A204.1 (cell line): ENCODE data around the gene KRTAP9-8.
"Not testable (repeated sequence)": the region's sequence is repeated elsewhere in the genome, so short reads cannot be mapped to it uniquely, and the experiment has no call there.

ENCODE experiments used
- FAIRE-seq: peaks from 2 replicates; lab custom pipeline; 2012; peaks lifted over from hg19 to GRCh38; lab: Jason Lieb, UNC

KRTAP9-8 gene

GRCh38 chr17:41237949-41238437 lies at the start of gene KRTAP9-8:
Gene KRTAP9-8 (plus strand): TSS chr17:41237999. CDS start chr17:41238052, 53 bp downstream.
- not testable (repeated sequence) for FAIRE-seq

- FAIRE-seq: not testable (repeated sequence)
Observed at GRCh38 chr17:41189837-41190318, 47.9 kb upstream of the KRTAP9-8 start, which contains the start of gene KRTAP9-1. Gene KRTAP9-1 (plus strand): TSS chr17:41189887. CDS start chr17:41189887, 0 bp downstream.

- FAIRE-seq: no peak
Observed at GRCh38 chr17:41190328-41190727, 47.5 kb upstream of the KRTAP9-8 start.

- FAIRE-seq: no peak
Observed at GRCh38 chr17:41196068-41196467, 41.7 kb upstream of the KRTAP9-8 start.

- FAIRE-seq: no peak
Observed at GRCh38 chr17:41199421-41200078, 38.2 kb upstream of the KRTAP9-8 start.

- no peak for FAIRE-seq
Observed at GRCh38 chr17:41211845-41212466, 25.8 kb upstream of the KRTAP9-8 start.

GRCh38 chr17:41212524-41213169 lies 25.2 kb upstream of the KRTAP9-8 start:
- FAIRE-seq: no peak

- FAIRE-seq: no peak
Observed at GRCh38 chr17:41215681-41216080, 22.1 kb upstream of the KRTAP9-8 start.

- no peak for FAIRE-seq
Observed at GRCh38 chr17:41223821-41224220, 14.0 kb upstream of the KRTAP9-8 start.

- FAIRE-seq: no peak
Observed at GRCh38 chr17:41226051-41226450, 11.7 kb upstream of the KRTAP9-8 start.

GRCh38 chr17:41226598-41227095 lies 11.2 kb upstream of the KRTAP9-8 start, which contains the start of gene KRTAP9-2:
Gene KRTAP9-2 (plus strand): TSS chr17:41226648. CDS start chr17:41226655, 7 bp downstream.
- FAIRE-seq: not testable (repeated sequence)

- no peak for FAIRE-seq
Observed at GRCh38 chr17:41230094-41230493, 7.7 kb upstream of the KRTAP9-8 start.

GRCh38 chr17:41231731-41232130 lies 6.1 kb upstream of the KRTAP9-8 start:
- FAIRE-seq: no peak

- FAIRE-seq: not testable (repeated sequence)
Observed at GRCh38 chr17:41232399-41233105, 5.2 kb upstream of the KRTAP9-8 start, which contains the start of gene KRTAP9-3. Gene KRTAP9-3 (plus strand): TSS chr17:41232449. CDS start chr17:41232502, 53 bp downstream.

GRCh38 chr17:41237116-41237515 lies 683 bp upstream of the KRTAP9-8 start:
- FAIRE-seq: not testable (repeated sequence)

- not testable (repeated sequence) for FAIRE-seq
Observed at GRCh38 chr17:41246995-41247787, 9.4 kb downstream of the KRTAP9-8 start.

- FAIRE-seq: not testable (repeated sequence)
Observed at GRCh38 chr17:41249637-41250240, 11.9 kb downstream of the KRTAP9-8 start, which contains the start of gene KRTAP9-4. Gene KRTAP9-4 (plus strand): TSS chr17:41249687. CDS start chr17:41249721, 34 bp downstream.

- no peak for FAIRE-seq
Observed at GRCh38 chr17:41251261-41251660, 13.5 kb downstream of the KRTAP9-8 start.

- no peak for FAIRE-seq
Observed at GRCh38 chr17:41254861-41255260, 17.1 kb downstream of the KRTAP9-8 start.
